ENCODE data around the gene NRP2.

The NRP2 gene

DNA sequence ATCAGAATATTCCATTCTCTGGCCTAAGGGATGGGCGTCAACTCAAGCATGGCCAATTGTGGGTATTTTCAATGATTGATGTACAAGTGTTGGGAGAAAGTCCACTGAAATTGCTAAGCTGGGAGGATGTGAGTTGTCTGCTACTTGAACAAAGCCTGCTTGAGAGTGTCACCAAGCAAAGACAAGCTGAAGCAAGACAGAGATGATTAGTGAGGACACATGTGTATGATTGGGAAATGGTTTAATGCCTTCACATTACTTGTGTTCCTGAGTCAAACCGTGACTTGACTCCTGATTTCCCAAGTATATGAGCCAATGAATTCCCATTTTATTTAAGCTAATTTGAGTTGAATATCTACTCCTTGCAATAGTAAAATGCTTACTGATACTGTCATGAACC is 23.7 kb upstream of the NRP2 start:
- Histone ChIP-seq H3K4me3 (ENCODE audit: low read length) (no peak overlapping the region), H3K9me3 (ENCODE audit: control insufficient read depth, insufficient read depth, low read length) (no peaks in the 10 kb centered on the region), H3K9me2 (replicated peaks; ENCODE audit: control insufficient read depth, low read length) (no peaks in the 10 kb centered on the region), H3K79me2 (ENCODE audit: control insufficient read depth, low read length) (no peaks in the 10 kb centered on the region), H4K20me1 (ENCODE audit: control insufficient read depth, insufficient read depth, low read depth, low read length) (no peaks in the 10 kb centered on the region), H3K27ac (ENCODE audit: low read depth, low read length) (no peak overlapping the region), H3K4me2 (ENCODE audit: low read length) (no peak overlapping the region), H3K36me3 (ENCODE audit: control insufficient read depth, low read length) (no peaks in the 10 kb centered on the region), H3F3A (ENCODE audit: control insufficient read depth, insufficient read depth) (no peaks in the 10 kb centered on the region), H3K27me3 (ENCODE audit: control insufficient read depth, low read length) (peaks cover 3% of the 10 kb centered on the region; the same call in 1 of the 2 replicates), H3K4me1 (ENCODE audit: control insufficient read depth, low read length) (peaks cover 6% of the 10 kb centered on the region)
- no peak for TF ChIP-seq CTCF (IDR thresholded peaks at IDR 0.05; ENCODE audit: low read depth, low read length, poor library complexity, severe bottlenecking)
- no peak for TF ChIP-seq EZH2phosphoT487 (IDR thresholded peaks at IDR 0.05; ENCODE audit: borderline replicate concordance, low read length)

GRCh38 chr2:205659922-205660321 is 22.4 kb upstream of the NRP2 start:
- Histone ChIP-seq H3K79me2 (ENCODE audit: control insufficient read depth, low read length) (no peaks in the 10 kb centered on the region), H3K4me3 (ENCODE audit: low read length) (no peak overlapping the region), H3K4me1 (ENCODE audit: control insufficient read depth, low read length) (peaks cover 6% of the 10 kb centered on the region), H3F3A (ENCODE audit: control insufficient read depth, insufficient read depth) (no peaks in the 10 kb centered on the region), H3K9me2 (replicated peaks; ENCODE audit: control insufficient read depth, low read length) (no peaks in the 10 kb centered on the region), H4K20me1 (ENCODE audit: control insufficient read depth, insufficient read depth, low read depth, low read length) (no peaks in the 10 kb centered on the region), H3K36me3 (ENCODE audit: control insufficient read depth, low read length) (no peaks in the 10 kb centered on the region), H3K4me2 (ENCODE audit: low read length) (no peak overlapping the region), H3K27me3 (ENCODE audit: control insufficient read depth, low read length) (peaks cover 3% of the 10 kb centered on the region; the same call in 1 of the 2 replicates), H3K9me3 (ENCODE audit: control insufficient read depth, insufficient read depth, low read length) (no peaks in the 10 kb centered on the region), H3K27ac (ENCODE audit: low read depth, low read length) (no peak overlapping the region)
- TF ChIP-seq EZH2phosphoT487 (IDR thresholded peaks at IDR 0.05; ENCODE audit: borderline replicate concordance, low read length) (no peak), CTCF (IDR thresholded peaks at IDR 0.05; ENCODE audit: low read depth, low read length, poor library complexity, severe bottlenecking) (no peak)

- Histone ChIP-seq H3K79me2 (ENCODE audit: control insufficient read depth, low read length) (no peaks in the 10 kb centered on the region), H3K4me2 (ENCODE audit: low read length) (no peak overlapping the region)
Measured at GRCh38 chr2:205660521-205661124, 21.7 kb upstream of the NRP2 start.

More at GRCh38 chr2:205660521-205661124, 21.7 kb upstream of the NRP2 start:
- Histone ChIP-seq H3K4me3 (ENCODE audit: low read length) (no peak overlapping the region), H3K4me1 (ENCODE audit: control insufficient read depth, low read length) (peaks cover 6% of the 10 kb centered on the region), H3K27ac (ENCODE audit: low read depth, low read length) (no peak overlapping the region), H3K9me2 (replicated peaks; ENCODE audit: control insufficient read depth, low read length) (no peaks in the 10 kb centered on the region), H3K9me3 (ENCODE audit: control insufficient read depth, insufficient read depth, low read length) (no peaks in the 10 kb centered on the region), H3F3A (ENCODE audit: control insufficient read depth, insufficient read depth) (no peaks in the 10 kb centered on the region), H4K20me1 (ENCODE audit: control insufficient read depth, insufficient read depth, low read depth, low read length) (no peaks in the 10 kb centered on the region), H3K27me3 (ENCODE audit: control insufficient read depth, low read length) (peaks cover 3% of the 10 kb centered on the region; the same call in 1 of the 2 replicates), H3K36me3 (ENCODE audit: control insufficient read depth, low read length) (no peaks in the 10 kb centered on the region)
- no peak for TF ChIP-seq CTCF (IDR thresholded peaks at IDR 0.05; ENCODE audit: low read depth, low read length, poor library complexity, severe bottlenecking)

Measured in DOHH2 (cell line).